Bronchial epithelial cell (primary cell): ENCODE results near the gene STXBP5. TPM values are rescaled to one million over a fixed set of nuclear protein-coding genes. Genes with fewer than 3 reads are reported as not detected.

Source experiments
- DNase-seq: peaks from one replicate; pipeline ENCODE4 v3.0.0-alpha.2; 2010; ENCODE audit warnings: low read depth
- FAIRE-seq: peaks from 2 replicates; lab custom pipeline; 2011; peaks lifted over from hg19 to GRCh38; lab: Jason Lieb, UNC
- H3K27me3 ChIP-seq: 2 replicates; pipeline ENCODE4 v1.5.1; 2011; ENCODE audit warnings: low read length; ENCODE audit not compliant: control insufficient read depth, insufficient read depth
- H3K36me3 ChIP-seq: 2 replicates; pipeline ENCODE4 v1.5.1; 2011; ENCODE audit warnings: low read length; ENCODE audit not compliant: control insufficient read depth, insufficient read depth
- H3K4me3 ChIP-seq: 2 replicates; pipeline ENCODE4 v1.5.1; 2011; ENCODE audit warnings: mild to moderate bottlenecking, low read depth, low read length, control low read depth
- total RNA-seq: library from RNA; depleted of rRNA; stranded (reverse); fragments of >200 nt; gene quantifications from 2 replicates; pipeline ENCODE4 v1.2.1, GENCODE V29; 2014
- TF ChIP-seq, protein P1 (sequence below): IDR thresholded peaks from 2 replicates; pipeline ENCODE4 v1.5.1; 2011; ENCODE audit warnings: mild to moderate bottlenecking, moderate library complexity, low read length, control low read depth, inconsistent platforms; ENCODE audit not compliant: insufficient read depth, severe bottlenecking

Gene STXBP5
- total RNA-seq, 1 donor from 2014 or later = 19.2 TPM

DNA sequence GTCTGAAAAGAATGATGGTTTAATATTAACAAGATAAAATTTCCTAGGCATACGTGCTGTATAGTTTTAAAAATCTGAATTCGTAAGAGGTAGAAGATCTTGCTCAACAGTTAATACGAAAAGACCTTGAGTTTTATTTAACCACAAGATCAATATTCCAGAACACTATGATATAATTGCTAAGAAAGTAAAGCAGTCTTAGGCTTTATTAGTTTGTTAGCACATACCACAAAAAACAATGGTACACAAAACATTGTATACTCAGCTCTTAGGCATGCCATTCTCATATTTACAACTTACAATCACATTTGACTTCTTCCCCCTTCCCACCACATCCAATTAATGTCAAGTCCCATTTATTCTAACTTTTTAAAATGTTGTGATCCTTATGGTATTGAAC lies 24.4 kb upstream of the STXBP5 start:
- no peak for DNase-seq
- H3K27me3 ChIP-seq = no peaks in the 10 kb centered on the region
- H3K4me3 ChIP-seq = no peak overlapping the region
- H3K36me3 ChIP-seq = no peaks in the 10 kb centered on the region
- FAIRE-seq = no peak
- TF ChIP-seq, protein P1, sequence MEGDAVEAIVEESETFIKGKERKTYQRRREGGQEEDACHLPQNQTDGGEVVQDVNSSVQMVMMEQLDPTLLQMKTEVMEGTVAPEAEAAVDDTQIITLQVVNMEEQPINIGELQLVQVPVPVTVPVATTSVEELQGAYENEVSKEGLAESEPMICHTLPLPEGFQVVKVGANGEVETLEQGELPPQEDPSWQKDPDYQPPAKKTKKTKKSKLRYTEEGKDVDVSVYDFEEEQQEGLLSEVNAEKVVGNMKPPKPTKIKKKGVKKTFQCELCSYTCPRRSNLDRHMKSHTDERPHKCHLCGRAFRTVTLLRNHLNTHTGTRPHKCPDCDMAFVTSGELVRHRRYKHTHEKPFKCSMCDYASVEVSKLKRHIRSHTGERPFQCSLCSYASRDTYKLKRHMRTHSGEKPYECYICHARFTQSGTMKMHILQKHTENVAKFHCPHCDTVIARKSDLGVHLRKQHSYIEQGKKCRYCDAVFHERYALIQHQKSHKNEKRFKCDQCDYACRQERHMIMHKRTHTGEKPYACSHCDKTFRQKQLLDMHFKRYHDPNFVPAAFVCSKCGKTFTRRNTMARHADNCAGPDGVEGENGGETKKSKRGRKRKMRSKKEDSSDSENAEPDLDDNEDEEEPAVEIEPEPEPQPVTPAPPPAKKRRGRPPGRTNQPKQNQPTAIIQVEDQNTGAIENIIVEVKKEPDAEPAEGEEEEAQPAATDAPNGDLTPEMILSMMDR = no peak

- DNase-seq = no peak
- FAIRE-seq = no peak
- TF ChIP-seq, protein P1 = no peak
- no peaks in the 10 kb centered on the region for H3K27me3 ChIP-seq
- no peaks in the 10 kb centered on the region for H3K36me3 ChIP-seq
- H3K4me3 ChIP-seq = no peak overlapping the region
Measured at GRCh38 chr6:147180926-147181325, 23.3 kb upstream of the STXBP5 start.

- no peak overlapping the region for H3K4me3 ChIP-seq
- FAIRE-seq (no peak), DNase-seq (no peak)
- TF ChIP-seq, protein P1 = no peak
- H3K27me3 ChIP-seq = no peaks in the 10 kb centered on the region
- H3K36me3 ChIP-seq = no peaks in the 10 kb centered on the region
Measured at GRCh38 chr6:147184379-147184778, 19.8 kb upstream of the STXBP5 start.

- Histone ChIP-seq H3K36me3 (no peaks in the 10 kb centered on the region), H3K4me3 (no peak overlapping the region), H3K27me3 (no peaks in the 10 kb centered on the region)
- TF ChIP-seq, protein P1 = no peak
- FAIRE-seq (no peak), DNase-seq (no peak)
Measured at GRCh38 chr6:147185216-147185615, 19.0 kb upstream of the STXBP5 start.

DNA sequence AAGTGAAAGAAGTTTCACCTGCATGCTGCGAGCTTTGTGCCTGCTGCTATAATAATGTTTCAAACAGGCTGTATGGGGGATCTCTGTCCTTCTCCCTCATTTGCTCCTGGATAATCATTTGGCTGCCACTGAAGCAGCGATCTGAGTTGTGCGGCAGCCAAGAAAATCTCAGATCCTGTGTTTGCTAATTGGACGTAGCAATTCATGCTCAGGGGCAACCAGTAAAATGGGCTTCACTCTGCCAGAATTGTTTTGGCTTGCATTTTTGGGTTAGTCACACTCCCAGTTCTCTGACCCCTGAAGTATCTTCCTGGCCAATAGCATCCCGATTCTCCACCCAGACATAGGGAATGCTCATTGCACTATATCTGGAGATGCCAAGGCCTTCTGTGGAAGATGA lies 13.7 kb upstream of the STXBP5 start:
- Histone ChIP-seq H3K36me3 (no peaks in the 10 kb centered on the region), H3K27me3 (no peaks in the 10 kb centered on the region), H3K4me3 (no peak overlapping the region)
- DNase-seq = no peak
- FAIRE-seq = no peak
- TF ChIP-seq, protein P1 = no peak

GRCh38 chr6:147192278-147192911 lies 11.8 kb upstream of the STXBP5 start:
- TF ChIP-seq, protein P1 = no peak

More at GRCh38 chr6:147192278-147192911, 11.8 kb upstream of the STXBP5 start:
- no peaks in the 10 kb centered on the region for H3K36me3 ChIP-seq
- FAIRE-seq = no peak
- H3K27me3 ChIP-seq = no peaks in the 10 kb centered on the region
- no peak overlapping the region for H3K4me3 ChIP-seq
- peak; percentile 8 for DNase-seq
